Cortex of kidney (tissue), 1 donor: ENCODE data around the gene FAM168B.
"Not testable (repeated sequence)": the region's sequence is repeated elsewhere in the genome, so short reads cannot be mapped to it uniquely, and the experiment has no call there.

Source experiments
- DNase-seq: peaks from one replicate; lab custom pipeline; 2025; lab: John Stamatoyannopoulos, UW

The FAM168B gene, protein sequence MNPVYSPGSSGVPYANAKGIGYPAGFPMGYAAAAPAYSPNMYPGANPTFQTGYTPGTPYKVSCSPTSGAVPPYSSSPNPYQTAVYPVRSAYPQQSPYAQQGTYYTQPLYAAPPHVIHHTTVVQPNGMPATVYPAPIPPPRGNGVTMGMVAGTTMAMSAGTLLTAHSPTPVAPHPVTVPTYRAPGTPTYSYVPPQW

DNA sequence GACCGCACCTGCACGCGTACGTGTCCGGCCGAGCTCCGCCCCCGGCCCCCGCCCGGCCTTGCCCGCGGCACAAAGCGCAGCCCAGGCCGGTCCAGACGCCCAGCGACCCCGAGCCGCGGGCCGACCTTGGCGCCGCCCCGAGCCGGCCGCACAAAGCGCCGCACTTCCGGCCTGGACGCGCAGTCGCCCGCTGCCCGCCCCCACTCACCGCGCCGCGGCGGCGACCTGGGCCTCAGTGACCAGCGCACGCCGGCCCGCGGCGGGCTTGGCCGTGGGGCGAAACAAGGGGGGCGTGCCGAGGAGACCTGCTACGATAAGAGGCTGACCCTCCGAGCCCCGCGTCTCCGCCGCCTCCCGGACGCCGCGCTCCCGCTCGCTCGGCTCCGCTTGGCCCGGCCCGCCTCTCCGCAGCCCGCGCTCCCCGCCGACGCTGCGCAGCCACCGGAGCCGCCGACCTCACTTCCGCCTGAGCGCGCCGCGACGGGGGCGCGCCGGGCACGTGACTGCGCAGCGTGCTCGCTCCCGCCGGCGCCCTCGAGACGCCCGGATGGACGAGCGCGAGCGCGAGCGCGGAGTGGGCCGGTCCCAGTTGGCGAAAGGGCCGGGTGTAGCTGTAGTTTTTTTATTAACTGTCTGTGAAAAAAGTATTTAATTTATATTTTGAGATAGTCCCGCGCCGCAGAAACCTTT lies at the start of gene FAM168B:
TSS of gene FAM168B (minus strand) at position 455 of the 690 bp plus-strand sequence. CDS start 10,814 bp downstream, outside the sequence.
- peak; percentile 77 for DNase-seq

DNA sequence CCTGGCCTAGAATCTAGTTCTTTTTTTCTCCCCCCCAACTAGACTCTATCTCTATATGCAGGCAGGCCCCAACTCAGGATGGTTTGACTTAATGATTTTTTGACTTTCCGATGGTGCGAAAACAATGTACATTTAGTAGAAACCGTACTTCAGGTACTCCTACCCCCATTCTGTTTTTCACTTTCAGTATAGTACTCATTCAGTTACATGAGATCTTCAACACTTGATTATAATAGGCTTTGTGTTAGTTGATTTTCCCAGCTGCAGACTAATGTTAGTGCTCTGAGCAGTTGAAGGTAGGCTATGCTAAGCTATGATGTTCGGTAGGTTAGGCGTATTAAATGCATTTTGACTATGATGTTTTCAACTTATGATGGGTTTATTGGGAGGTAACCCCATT lies 49.6 kb upstream of the FAM168B start:
- DNase-seq: no peak

DNA sequence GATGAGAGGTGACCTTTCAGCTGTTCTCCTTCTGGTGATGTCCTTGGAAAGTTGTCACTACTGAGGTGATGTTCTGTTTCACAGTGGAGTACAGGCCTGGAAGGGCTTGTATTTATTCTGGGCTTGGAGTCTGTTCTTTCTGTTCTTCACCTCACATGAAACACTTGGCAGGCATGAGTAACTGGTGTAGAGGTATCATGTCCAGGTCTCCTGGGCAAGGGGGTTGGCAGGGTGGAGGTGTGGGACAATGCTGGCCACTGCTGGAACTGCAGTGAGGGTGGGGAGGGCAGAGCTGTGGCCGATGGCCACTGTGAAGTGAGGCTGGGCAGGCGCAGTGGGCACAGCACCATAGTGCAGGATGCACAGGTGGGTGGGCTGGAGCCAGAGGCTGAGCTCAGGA lies 47.3 kb upstream of the FAM168B start:
- no peak for DNase-seq

DNA sequence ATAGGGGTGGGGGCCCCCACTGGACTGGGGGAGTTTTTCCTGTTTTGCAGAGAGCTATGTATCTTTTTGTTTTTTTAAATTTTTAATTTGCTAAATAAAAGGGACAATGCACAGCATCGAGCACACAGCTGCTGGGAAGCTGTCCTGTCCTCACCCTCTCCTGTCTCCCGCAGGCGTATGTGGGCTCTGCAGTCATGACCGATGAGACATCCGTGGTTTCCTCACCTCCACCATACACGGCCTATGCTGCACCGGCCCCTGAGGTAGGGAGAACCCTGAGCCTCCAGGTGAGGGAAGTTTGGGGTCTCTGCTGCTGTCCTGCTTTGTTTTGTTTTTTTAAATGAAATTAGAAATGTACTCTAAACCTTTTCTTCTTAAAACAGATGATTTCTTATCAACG lies 39.5 kb upstream of the FAM168B start:
- DNase-seq: no peak

DNA sequence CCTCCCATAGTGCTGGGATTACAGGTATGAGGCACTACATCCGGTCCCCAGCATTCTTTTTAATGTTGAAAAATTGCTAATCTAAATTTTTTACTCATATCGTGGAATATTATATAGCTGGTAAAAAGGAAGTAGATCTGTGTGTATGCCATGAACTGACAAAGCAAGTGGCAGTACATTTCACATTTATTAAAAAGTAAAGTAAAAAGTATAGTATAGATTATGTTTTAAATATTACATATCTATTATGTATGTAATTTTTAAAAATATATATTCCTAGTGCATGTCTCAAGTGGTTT lies 37.0 kb upstream of the FAM168B start:
- DNase-seq: no peak

DNA sequence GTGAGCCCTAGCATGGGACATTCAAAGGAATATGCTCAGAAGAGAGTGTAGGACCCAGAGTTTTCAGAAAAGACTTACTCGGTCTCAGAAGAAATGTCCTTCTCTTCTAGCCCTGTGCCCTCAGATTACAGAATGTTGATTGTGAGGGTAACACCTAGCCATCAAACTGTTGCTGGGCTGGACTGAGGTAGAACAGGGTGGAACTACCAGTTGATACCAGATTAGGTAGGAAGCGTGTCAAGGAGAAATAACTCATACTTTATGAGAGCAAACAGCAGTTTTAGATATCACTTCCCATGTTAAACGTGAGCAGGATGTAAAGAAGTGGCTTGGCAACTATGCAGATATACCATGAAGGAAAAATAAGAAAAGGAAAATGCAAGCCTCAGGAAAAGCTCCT lies 34.7 kb upstream of the FAM168B start:
- no peak for DNase-seq

DNA sequence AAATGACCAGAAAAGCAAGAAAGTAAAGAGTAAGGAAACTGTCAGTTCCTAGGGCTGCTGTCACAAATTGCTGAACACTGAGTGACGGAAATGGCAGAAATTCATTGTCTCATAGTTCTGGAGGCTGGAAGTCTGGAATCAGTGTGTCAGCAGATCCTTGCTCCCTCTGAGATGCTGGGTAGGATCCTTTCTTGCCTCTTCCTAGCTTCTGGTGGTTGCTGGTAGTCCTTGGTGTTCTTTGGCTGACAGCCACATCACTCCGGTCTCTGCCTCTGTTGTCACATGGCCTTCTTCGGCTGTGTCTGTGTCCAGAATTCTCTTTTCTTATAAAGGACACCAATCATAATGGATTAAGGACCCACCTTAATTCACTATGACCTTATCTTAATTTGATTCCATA lies 33.8 kb upstream of the FAM168B start:
- DNase-seq: no peak

DNA sequence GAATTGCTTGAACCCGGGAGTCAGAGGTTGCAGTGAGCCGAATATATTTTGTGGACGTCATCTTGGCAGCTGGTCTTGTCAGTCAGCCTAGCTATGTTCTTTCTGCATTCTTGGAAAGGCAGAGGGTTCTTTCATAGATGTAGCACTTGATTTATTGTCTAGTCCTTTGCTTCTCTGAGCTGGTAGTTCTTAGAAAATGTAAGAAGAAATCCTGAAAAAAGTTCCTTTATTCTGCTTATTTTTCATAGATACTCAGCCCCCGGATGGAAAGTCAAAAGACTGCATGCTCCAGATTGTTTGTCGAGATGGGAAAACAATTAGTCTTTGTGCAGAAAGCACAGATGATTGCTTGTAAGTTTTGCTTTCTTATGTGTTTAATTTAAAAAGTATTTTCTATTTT lies 33.2 kb upstream of the FAM168B start:
- no peak for DNase-seq

DNA sequence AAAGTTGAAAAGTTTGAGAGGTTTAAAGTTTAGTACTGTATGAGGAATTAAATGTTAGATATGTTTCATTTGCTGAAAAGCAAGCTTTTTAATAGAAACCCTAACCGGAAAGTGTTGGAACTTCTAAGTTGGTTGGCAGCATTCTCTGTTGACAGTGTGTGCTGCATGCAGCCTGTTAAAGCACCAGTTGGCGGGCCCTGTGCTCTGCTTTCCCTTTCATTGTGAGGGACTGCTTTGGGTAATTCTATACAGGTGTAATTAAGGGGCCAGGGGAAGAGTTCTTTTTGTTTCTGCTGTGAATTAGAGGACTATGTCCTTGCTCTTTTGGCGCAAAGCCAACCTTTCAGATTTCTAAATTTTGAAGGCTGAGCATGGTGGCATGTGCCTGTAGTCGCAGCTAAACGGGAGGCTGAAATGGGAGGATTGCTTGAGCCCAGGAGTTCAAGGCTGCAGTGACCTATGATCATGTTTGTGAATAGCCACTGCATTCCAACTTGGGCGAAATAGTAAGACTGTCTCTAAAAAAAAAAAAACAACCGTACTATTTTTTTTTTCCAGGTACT lies 32.0 kb upstream of the FAM168B start:
- DNase-seq: no peak

DNA sequence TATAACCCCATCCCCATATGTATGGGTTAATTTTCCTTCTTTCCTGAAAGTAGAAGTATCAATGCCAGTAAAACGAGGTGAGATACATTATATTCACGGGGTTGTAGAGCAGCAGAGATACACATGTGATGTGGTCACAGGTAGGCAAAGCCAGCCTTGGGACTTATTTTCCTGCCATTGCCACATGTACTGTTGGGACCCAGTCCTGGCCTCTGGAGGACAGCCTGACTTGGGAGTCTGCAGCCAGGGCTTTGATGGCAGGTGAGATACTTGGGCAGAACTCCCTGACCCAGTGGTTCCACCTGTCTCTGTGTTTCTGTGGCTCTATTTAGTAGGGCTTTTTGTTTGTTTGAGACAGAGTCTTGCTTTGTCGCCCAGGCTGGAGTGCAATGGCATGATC lies 29.9 kb upstream of the FAM168B start:
- DNase-seq: no peak

DNA sequence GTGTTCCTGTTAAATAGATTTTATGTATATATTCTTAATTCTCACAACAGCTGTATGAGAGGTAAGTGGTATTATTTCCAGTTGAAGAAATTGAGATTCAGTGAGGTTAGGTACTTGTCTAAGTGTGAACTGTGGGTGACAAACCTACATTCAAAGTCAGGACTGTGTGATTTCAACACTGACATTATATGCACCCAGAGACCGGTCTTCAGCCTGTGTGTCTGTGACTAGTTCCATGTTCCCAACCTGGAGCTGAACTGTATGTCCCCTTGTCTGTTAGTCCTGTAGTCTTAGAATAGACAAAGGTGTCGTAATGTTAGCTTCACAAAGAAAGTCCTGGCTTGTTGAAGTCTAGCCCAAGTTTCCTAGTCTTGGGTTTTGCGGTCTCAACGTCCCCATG lies 29.2 kb upstream of the FAM168B start:
- DNase-seq: no peak

DNA sequence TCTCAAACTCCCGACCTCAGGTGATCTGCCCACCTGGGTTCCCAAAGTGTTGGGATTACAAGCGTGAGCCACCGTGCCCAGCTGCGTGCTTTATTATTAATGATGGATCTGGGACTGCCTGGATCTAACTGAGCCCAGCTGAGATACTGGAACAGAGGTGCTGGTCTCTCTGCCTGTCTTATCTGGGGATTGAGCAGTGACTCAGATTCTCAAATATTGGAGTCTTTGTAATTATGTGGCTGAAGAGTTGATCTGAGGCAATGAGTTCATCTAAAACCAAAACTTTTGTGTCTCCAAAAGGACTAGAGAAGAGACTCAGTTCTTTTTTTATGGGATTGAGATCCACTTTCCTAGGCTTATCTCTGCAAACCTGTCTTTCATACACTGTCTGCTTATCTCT lies 28.2 kb upstream of the FAM168B start:
- DNase-seq: no peak

DNA sequence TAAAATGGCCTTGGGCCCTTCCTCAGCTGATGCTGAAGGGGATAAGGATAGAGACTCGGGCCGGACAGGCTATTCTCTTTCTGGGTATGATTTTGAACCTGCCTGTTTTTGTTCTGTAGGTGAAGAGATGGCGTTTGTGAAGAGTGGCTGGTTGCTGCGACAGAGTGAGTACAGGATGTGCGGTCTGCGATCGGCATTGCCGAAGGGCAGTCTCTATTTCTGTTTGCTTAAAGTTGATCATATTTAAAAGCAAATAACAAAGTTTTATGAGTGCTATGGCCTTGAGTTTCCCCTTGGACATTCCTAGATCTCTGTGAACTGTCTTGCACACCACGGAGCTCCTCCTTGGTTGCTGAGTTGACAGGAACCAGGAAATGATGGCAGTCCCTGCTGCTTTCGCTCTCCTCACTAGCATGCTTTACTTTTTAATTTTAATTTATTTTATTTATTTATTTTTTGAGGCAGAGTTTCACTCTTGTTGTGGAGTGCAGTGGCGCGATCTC lies 27.6 kb upstream of the FAM168B start:
- no peak for DNase-seq

DNA sequence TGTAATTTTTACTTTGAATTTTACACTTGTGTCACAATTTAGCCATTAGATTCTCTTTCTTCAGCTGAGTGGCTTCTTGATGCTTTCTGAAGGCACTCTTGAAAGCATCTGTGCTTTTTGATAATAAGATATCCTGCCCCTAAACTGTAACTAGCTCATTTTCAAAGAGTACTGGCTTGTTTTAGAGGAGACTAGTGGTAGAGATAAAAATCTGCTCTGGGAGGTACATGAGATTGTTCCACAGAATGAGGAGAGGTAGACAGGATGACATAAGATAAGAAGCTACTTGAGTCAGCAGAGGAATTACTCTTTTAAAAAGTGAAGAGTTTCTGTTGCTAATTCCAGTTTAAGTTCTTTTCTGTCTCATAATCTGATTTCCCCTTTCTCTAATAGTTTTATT lies 22.5 kb upstream of the FAM168B start:
- DNase-seq: no peak

DNA sequence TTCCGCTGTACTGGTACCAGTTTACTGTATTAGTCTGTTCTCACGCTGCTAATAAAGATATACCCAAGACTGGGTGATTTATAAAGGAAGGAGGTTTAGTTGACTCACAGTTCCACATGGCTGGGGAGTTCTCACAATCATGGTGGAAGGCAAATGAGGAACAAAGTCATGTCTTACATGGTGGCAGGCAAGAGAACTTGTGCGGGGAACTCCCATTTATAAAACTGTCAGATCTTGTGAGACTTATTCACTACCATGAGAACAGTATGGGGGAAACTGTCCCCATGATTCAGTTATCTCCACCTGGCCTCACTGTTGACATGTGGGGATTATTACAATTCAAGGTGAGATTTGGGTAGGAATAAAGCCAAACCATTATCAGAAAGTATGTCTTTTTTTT lies 21.7 kb upstream of the FAM168B start:
- not testable (repeated sequence) for DNase-seq

DNA sequence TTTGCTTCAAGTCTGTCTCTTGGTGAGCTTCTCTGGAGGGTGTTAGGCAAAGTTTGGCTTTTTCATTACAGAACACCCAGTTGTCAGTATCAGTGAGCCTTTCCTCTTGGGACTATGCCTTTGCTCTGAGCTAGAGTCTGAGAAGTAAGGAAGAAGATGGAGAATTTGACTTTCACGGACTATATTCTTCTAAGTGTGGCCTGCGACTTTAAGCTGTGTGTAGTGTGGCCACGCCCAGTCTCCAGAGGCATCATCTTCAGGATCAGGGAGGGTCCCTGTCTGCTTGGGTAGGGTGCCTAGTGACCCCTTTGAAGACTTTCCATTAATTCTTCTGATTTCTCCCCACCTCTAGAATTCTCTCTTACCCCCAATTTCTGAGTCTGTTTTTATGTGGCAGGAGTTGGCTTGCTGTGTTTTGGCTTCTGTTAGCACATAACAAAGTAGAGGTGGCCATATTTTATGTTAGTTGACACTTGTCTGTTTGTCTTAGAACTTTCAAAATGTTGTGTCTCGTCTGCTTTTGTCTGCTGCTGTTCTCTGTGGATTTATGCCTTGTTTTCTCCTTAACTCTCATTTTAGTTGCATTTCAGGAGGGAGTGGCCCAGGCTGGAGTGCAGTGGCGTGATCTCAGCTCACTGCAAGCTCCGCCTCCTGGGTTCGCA lies 20.4 kb upstream of the FAM168B start:
- DNase-seq: no peak

DNA sequence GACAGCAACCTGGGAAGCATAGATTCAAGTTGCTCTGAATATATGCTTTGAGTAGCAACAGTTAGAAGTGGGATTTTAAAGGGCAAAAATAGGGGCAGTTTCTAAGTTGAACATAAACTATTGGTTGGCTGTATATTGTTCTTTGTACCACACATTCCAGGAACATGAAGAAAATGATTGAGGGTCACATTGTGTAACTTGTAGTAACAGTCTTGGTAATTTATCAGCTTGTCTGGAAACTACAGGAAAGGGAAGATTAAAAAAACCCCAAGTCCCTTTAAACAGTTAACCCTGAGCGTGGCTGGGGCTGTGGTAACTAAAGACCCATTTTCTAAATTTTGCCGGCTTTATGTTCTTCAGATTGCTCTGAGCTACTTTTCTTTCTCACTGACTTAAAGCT lies 19.3 kb upstream of the FAM168B start:
- no peak for DNase-seq

DNA sequence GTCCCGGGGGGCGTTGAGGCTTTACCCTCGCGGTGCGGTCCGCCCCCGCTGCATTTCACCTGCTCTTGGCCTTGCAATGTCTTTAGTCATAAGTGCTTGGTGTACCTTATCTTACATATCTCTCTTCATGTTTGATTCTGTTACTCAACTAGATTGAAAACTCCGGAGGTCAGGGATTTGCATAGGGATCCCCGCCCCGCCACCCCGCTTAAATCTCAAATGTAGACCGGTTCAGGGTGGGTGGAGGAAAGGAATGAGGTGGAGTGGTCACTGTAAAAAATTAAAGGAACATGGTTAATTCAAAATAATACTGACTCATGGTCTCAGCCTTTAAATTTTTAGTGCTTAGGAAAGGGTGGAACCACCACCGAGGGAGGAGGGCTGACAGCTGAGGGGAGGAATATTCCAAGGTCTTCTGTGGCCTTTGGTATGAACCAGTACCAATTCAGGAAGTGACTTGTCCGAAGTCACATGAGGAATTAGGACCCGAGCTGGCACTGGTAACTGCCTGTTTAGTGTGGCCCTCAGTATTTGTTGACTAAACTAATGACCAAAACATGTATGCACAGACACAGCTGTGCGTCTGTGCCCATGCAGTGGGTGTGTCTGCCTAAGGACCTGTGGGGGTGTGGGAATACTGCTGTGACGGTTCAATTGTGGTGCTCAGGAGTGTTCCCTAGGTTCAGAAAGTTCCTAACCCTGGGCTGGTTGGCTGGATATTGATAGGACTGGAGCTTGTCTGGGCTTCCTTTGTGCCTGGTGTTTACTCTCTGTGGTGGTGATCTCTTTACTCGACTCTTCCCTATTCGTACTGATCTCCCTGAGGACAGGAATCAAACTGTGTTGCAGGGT lies 12.9 kb upstream of the FAM168B start:
- no peak for DNase-seq

DNA sequence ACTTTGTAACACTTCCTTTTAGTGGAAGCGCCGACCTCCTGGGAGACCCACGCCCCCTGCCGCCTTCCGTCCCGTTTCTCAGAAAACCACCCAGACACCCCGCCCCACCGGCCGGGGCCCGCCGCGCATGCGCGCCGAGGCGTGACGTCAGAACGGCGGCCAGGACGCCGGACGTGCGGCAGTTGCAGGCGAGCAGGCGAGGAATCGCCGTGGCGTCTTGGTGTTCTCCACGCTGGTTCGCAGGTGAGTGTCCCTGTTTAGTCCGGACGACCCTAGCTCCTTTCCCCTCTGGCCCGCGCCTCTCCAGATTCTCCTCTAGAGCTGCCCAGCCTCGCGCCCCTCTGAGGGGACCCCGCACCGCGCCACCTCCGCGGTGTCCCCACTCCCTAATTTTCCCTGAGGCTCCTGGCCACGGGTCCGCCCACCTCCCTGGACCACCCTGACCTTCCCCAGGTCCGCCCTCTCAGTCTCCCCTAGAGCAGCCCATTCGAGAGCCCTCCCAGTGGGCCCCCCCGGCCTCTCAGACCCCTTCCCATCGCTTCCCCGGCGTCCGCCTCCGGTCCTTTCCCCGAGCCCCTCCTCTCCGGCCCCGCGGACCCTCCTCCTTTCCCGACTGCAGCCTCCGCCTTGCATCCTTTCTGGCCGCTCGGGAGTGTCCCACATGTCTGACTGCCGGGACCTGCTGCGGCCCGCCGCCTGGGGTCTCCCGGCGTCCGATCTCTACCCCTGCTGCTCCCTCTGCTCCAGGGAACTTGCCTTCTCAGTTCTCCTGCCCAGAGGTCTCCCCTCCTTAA lies 12.1 kb upstream of the FAM168B start, which contains the start of gene PLEKHB2:
TSS of gene PLEKHB2 (plus strand) at position 181 of the 794 bp plus-strand sequence. CDS start 15,606 bp downstream, outside the sequence.
- DNase-seq: peak; percentile 56

DNA sequence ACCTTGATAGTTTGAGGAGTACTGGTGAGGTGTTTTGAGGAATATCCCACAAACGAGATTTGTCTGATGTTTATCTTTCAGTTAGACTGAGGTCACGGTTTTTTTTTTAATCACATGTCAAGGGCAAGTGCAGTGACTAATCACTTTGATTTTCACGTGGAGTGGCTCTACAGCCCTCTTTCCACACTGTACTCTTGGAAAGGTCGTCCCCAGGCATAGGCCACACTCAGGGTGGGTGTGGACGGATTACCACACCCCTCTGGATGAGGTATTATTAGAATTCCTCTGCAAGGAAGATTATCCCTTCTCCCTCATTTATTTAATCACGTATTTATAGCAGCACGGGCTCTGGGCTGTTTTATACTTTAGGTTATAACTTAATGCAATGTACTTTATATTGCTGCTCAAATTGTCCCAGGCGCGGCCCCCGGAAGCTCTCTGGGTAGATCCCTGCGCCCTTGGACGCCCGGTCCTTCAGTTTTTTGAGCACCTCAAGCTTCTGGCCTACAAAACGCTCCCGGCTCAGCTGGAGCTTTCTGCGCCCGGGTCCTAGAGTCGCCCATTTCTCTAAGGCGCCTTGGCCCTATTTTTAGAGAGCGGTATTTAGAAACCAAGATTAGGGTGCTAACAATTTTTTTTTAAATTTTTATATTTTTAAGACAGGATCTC lies 11.4 kb upstream of the FAM168B start:
- no peak for DNase-seq

DNA sequence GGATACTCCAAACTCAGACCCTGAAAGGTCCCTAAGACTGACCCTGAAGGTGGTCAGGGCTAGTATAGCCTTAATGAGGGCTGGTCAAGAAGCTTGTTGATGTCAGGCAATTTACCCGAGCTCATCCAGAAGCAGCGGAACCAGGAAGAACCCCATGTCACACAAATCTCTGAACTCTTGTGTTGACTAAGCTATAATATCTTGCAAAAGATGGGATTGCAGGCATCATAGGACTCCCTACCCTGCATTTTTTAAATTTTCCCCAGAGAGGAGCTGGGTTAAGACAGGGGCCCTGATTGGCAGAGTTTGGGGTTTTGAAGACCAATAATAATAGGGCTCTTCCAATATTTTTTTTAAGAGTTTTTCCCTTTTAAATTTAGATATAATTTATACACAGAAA lies 9.9 kb upstream of the FAM168B start:
- DNase-seq: no peak
